Neuronal stem cell (in vitro differentiated cells): ENCODE measurements around the gene RIMKLA.

Source experiments
- DNase-seq: peaks from one replicate; pipeline ENCODE4 v3.0.0-alpha.2; 2013; ENCODE audit warnings: low spot score
- H2AFZ ChIP-seq: one replicate; pipeline ENCODE4 v1.6.1; 2013; ENCODE audit warnings: mild to moderate bottlenecking, low read length, inconsistent platforms
- H2AK5ac ChIP-seq: 2 replicates; pipeline ENCODE4 v1.6.1; 2013; ENCODE audit warnings: low read depth, mild to moderate bottlenecking, inconsistent platforms, low read length, moderate library complexity, mixed read lengths
- H2BK120ac ChIP-seq: 2 replicates; pipeline ENCODE4 v1.6.1; 2013; ENCODE audit warnings: low read depth, mild to moderate bottlenecking, inconsistent platforms, low read length, moderate library complexity, mixed read lengths
- H2BK12ac ChIP-seq: one replicate; pipeline ENCODE4 v1.6.1; 2013; ENCODE audit warnings: low read length, inconsistent platforms
- H2BK15ac ChIP-seq: 2 replicates; pipeline ENCODE4 v1.6.1; 2013; ENCODE audit warnings: mild to moderate bottlenecking, low read length, inconsistent platforms, mixed read lengths
- H2BK5ac ChIP-seq: one replicate; pipeline ENCODE4 v1.6.1; 2013; ENCODE audit warnings: inconsistent platforms, mild to moderate bottlenecking, low read length, moderate library complexity
- H3K14ac ChIP-seq: one replicate; pipeline ENCODE4 v1.6.1; 2013; ENCODE audit warnings: low read length, inconsistent platforms
- H3K18ac ChIP-seq: 2 replicates; pipeline ENCODE4 v1.6.1; 2013; ENCODE audit warnings: low read length, inconsistent platforms
- H3K23ac ChIP-seq: 2 replicates; pipeline ENCODE4 v1.6.1; 2013; ENCODE audit warnings: low read depth, mild to moderate bottlenecking, mixed read lengths, low read length, inconsistent platforms; ENCODE audit not compliant: poor library complexity
- H3K27ac ChIP-seq: replicated peaks from 3 replicates; pipeline ENCODE4 v1.5.1; 2013; ENCODE audit warnings: low read length, inconsistent platforms
- H3K27me3 ChIP-seq, 3 experiments: 2 replicates each; pipeline ENCODE4 v1.6.1; 2013; ENCODE audit warnings: low read length in 3 of 3, mild to moderate bottlenecking in 2 of 3, inconsistent platforms in 1 of 3, low read depth in 1 of 3, mixed read lengths in 1 of 3, moderate library complexity in 1 of 3; ENCODE audit not compliant: control insufficient read depth in 3 of 3, insufficient read depth in 3 of 3
- H3K36me3 ChIP-seq, 2 donors: replicated peaks in 1 of 2; 2 replicates each; pipeline ENCODE4 v1.6.1; 2013; ENCODE audit warnings: low read length in 2 of 2; ENCODE audit not compliant: control insufficient read depth in 2 of 2, insufficient read depth in 2 of 2
- H3K4ac ChIP-seq: 2 replicates; pipeline ENCODE4 v1.6.1; 2013; ENCODE audit warnings: inconsistent platforms, mild to moderate bottlenecking, low read length, moderate library complexity
- H3K4me1 ChIP-seq, 2 donors: 1 replicate in 1 of 2; 2 replicates in 1 of 2; pipeline ENCODE4 v1.6.1; 2013; ENCODE audit warnings: low read length in 2 of 2, low read depth in 1 of 2; ENCODE audit not compliant: control insufficient read depth in 2 of 2, insufficient read depth in 1 of 2
- H3K4me2 ChIP-seq: one replicate; pipeline ENCODE4 v1.6.1; 2013; ENCODE audit warnings: mild to moderate bottlenecking, low read length, inconsistent platforms; ENCODE audit not compliant: insufficient read depth, poor library complexity, severe bottlenecking
- H3K4me3 ChIP-seq, 2 donors: 2 replicates each; pipeline ENCODE4 v1.5.1; 2013; ENCODE audit warnings: low read length in 2 of 2, mild to moderate bottlenecking in 2 of 2, inconsistent platforms in 1 of 2, moderate library complexity in 1 of 2
- H3K79me1 ChIP-seq: one replicate; pipeline ENCODE4 v1.6.1; 2013; ENCODE audit warnings: low read depth, mild to moderate bottlenecking, inconsistent platforms, low read length, moderate library complexity
- H3K9ac ChIP-seq: one replicate; pipeline ENCODE4 v1.6.1; 2013; ENCODE audit warnings: mild to moderate bottlenecking, low read depth, low read length, inconsistent platforms; ENCODE audit not compliant: poor library complexity
- H3K9me3 ChIP-seq, 2 donors: replicated peaks in 1 of 2; 2 replicates each; pipeline versions ENCODE3 to v1.6.1; 2013; ENCODE audit warnings: low read length in 2 of 2, mild to moderate bottlenecking in 2 of 2, inconsistent platforms in 1 of 2, low read depth in 1 of 2, mixed read lengths in 1 of 2, moderate library complexity in 1 of 2; ENCODE audit not compliant: control insufficient read depth in 2 of 2, insufficient read depth in 1 of 2
- H4K8ac ChIP-seq: one replicate; pipeline ENCODE4 v1.6.1; 2013; ENCODE audit warnings: low read depth, mild to moderate bottlenecking, inconsistent platforms, low read length, moderate library complexity
- H4K91ac ChIP-seq: one replicate; pipeline ENCODE4 v1.6.1; 2013; ENCODE audit warnings: low read length, low read depth, mild to moderate bottlenecking, inconsistent platforms; ENCODE audit not compliant: poor library complexity
- WGBS, 2 donors: extraction: QIAGEN DNeasy Blood & Tissue Kit; methylation state at CpG; one replicate each; pipeline ENCODE4 v1.1.7; 2013; ENCODE audit warnings: missing lambda C conversion rate in 2 of 2, mixed read lengths in 1 of 2; ENCODE audit not compliant: insufficient read length in 2 of 2, insufficient replicate concordance in 1 of 2; ENCODE audit errors: extremely low coverage in 2 of 2; 5-methylcytosine and 5-hydroxymethylcytosine counted together

RIMKLA gene

DNA sequence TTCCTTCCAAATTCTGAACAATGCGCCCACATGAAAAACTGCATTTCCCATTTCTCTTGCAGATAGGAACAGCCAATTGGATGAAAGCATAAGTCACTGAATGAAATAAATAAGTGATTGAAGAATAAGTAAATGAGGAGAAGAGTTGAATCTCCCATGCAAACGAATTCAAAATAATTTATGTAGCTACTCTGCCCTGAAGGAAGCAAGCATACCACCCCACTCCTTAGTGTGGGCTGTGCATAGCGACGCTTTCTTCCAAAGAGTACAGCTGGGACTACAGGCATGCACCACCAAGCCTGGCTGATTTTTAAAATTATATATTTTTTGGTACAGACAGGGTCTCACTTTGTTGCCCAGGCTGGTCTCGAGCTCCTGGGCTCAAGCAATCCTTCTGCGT, 16.5 kb upstream of the RIMKLA start:
- H3K9ac ChIP-seq: no peak overlapping the region
- no peak overlapping the region for H4K91ac ChIP-seq
- no CpG with 5 or more reads among the region's 6 CpGs for WGBS, 2 donors
- H3K27ac ChIP-seq: no peak overlapping the region
- H3K23ac ChIP-seq: no peak overlapping the region
- peaks cover 0 to 2% of the 10 kb centered on the region in 2 donors for H3K9me3 ChIP-seq
- no peak overlapping the region for H2BK15ac ChIP-seq
- no peak overlapping the region for H3K4ac ChIP-seq
- H3K4me2 ChIP-seq: no peak overlapping the region
- H3K14ac ChIP-seq: no peak overlapping the region
- H2AFZ ChIP-seq: no peak overlapping the region
- H3K27me3 ChIP-seq: peaks cover 0 to 2% (median 0%) of the 10 kb centered on the region in 3 experiments
- no peak overlapping the region for H2BK5ac ChIP-seq
- no peak overlapping the region for H2AK5ac ChIP-seq
- no peak overlapping the region for H3K18ac ChIP-seq
- H3K79me1 ChIP-seq: no peaks in the 10 kb centered on the region
- DNase-seq: no peak
- no peak overlapping the region for H2BK120ac ChIP-seq
- no peak overlapping the region for H2BK12ac ChIP-seq
- no peak overlapping the region for H3K4me3 ChIP-seq
- no peaks in the 10 kb centered on the region for H3K4me1 ChIP-seq
- no peak overlapping the region for H4K8ac ChIP-seq
- no peaks in the 10 kb centered on the region for H3K36me3 ChIP-seq

DNA sequence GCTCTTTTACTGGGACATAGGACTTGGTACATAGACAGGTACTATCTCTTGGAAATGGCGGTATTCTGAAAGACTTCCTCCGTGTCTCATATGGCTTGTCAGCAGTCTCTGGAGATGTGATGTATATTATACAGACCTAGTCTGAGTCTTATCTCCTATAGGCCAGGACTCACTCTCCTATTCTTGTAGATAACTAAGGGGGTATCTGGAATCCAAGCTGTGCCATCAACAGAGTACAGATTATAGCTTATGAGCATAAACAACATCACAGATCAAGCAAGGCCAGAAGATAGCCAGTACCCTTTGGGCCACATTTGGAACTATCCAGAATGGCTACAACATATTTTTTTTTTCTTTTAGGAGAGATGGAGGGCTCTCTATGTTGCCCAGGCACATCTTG, 16.1 kb upstream of the RIMKLA start:
- Histone ChIP-seq H2BK12ac (no peak overlapping the region), H2AFZ (no peak overlapping the region), H3K18ac (no peak overlapping the region), H3K9me3 (no peaks in the 10 kb centered on the region), H3K36me3 (no peaks in the 10 kb centered on the region), H2BK120ac (no peak overlapping the region), H3K27ac (no peak overlapping the region), H2BK5ac (no peak overlapping the region), H3K14ac (no peak overlapping the region), H3K23ac (no peak overlapping the region), H3K4ac (no peak overlapping the region), H3K79me1 (no peaks in the 10 kb centered on the region), H3K4me2 (no peak overlapping the region), H3K27me3 (peaks cover 0 to 6% (median 0%) of the 10 kb centered on the region in 3 experiments), H3K9ac (no peak overlapping the region), H3K4me1 (no peaks in the 10 kb centered on the region), H4K91ac (no peak overlapping the region), H3K4me3 (no peak overlapping the region), H4K8ac (no peak overlapping the region), H2AK5ac (no peak overlapping the region), H2BK15ac (no peak overlapping the region)
- no CpG with 5 or more reads among the region's 2 CpGs for WGBS, 2 donors
- no peak for DNase-seq

DNA sequence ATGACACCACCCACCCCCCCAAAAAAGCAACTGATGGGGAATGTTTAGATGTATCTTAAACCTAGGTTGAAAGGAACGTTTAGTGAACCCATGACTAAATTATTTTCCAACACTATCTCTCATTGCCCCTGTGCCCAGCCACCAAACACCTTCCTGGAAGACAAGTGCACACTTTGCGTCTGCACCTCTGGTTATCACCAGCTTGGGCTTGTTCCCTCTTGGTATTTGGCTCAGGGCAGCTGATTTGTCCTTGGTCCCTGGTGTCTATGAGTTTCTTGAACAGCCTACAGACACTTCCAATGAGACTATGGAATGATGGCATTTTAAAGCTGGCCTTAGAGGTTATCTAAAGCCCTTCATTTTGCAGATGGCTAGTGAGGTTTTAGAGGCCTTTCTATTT, 15.5 kb upstream of the RIMKLA start:
- Histone ChIP-seq H4K91ac (no peak overlapping the region), H3K36me3 (no peaks in the 10 kb centered on the region), H3K79me1 (no peaks in the 10 kb centered on the region), H3K4me1 (no peaks in the 10 kb centered on the region), H3K27me3 (peaks cover 0 to 11% (median 0%) of the 10 kb centered on the region in 3 experiments), H2BK5ac (no peak overlapping the region), H3K18ac (no peak overlapping the region), H3K4me3 (no peak overlapping the region), H3K9ac (no peak overlapping the region), H3K4me2 (no peak overlapping the region), H3K23ac (no peak overlapping the region), H2BK12ac (no peak overlapping the region), H3K9me3 (no peaks in the 10 kb centered on the region), H3K4ac (no peak overlapping the region), H3K27ac (no peak overlapping the region), H3K14ac (no peak overlapping the region), H2AK5ac (no peak overlapping the region), H2BK120ac (no peak overlapping the region), H4K8ac (no peak overlapping the region), H2AFZ (no peak overlapping the region), H2BK15ac (no peak overlapping the region)
- no CpG with 5 or more reads among the region's 2 CpGs for WGBS, 2 donors
- no peak for DNase-seq

DNA sequence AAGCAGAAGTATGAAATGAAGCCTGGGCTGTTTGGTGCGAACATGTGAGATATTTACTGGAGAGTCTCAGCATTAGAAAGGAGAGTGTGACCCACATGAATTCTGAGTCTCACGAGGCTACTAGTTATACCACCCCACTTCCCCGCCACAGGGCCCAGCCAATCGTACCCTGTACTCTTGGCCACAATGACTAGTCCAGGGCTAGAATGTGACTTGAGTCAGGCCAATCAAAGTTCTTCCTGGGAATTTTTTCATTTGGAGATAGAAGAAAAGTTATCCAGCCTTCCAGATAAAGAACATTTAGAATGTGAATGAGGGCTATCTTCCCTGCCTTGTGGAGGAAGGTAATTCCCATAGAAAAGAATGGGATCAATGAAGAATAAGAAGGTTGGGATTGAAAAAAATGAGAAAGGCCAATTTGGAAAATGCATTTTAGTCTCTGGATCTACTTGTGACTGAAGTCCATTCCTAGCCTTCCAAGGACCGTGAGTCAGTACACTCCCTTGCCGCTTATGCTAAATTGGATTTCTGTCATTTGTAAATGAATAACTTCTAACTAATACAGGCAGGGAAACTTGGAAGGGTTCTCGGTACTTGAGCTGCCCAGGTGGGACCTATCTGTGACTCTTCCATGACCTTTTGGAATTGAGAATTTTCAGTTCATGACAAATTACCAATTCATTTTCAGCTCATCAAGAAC, 12.3 kb upstream of the RIMKLA start:
- H3K27me3 ChIP-seq: peaks cover 0 to 22% (median 0%) of the 10 kb centered on the region in 3 experiments
- no peak overlapping the region for H3K14ac ChIP-seq
- no peaks in the 10 kb centered on the region for H3K4me1 ChIP-seq
- H2AFZ ChIP-seq: no peak overlapping the region
- H2AK5ac ChIP-seq: no peak overlapping the region
- H2BK5ac ChIP-seq: no peak overlapping the region
- no peak overlapping the region for H3K18ac ChIP-seq
- H2BK12ac ChIP-seq: no peak overlapping the region
- H3K27ac ChIP-seq: no peak overlapping the region
- H3K9me3 ChIP-seq: no peaks in the 10 kb centered on the region
- no peak overlapping the region for H3K4me3 ChIP-seq
- H3K4me2 ChIP-seq: no peak overlapping the region
- H2BK15ac ChIP-seq: no peak overlapping the region
- no peak overlapping the region for H3K4ac ChIP-seq
- H3K9ac ChIP-seq: no peak overlapping the region
- H3K79me1 ChIP-seq: no peaks in the 10 kb centered on the region
- H2BK120ac ChIP-seq: no peak overlapping the region
- H4K91ac ChIP-seq: no peak overlapping the region
- H3K23ac ChIP-seq: no peak overlapping the region
- no peak overlapping the region for H4K8ac ChIP-seq
- DNase-seq: no peak
- H3K36me3 ChIP-seq: no peaks in the 10 kb centered on the region
- WGBS, 2 donors: no CpG with 5 or more reads among the region's 7 CpGs
